SHP77 (cell line): ENCODE results near the gene PPM1N.

Experiments
- DNase-seq, 2 experiments: peaks; one replicate each; lab custom pipeline; 2025; lab: John Stamatoyannopoulos, UW

The PPM1N gene

GRCh38 chr19:45492137-45492626 lies 6.1 kb upstream of the PPM1N start:
- DNase-seq = no peak

GRCh38 chr19:45492627-45493470 lies 5.4 kb upstream of the PPM1N start:
- DNase-seq = no peak

- DNase-seq = no peak
Observed at GRCh38 chr19:45494261-45494916, 3.9 kb upstream of the PPM1N start.

- DNase-seq = no peak
Observed at GRCh38 chr19:45495178-45495577, 3.1 kb upstream of the PPM1N start.

GRCh38 chr19:45496349-45496953 lies 1.8 kb upstream of the PPM1N start:
- DNase-seq = no peak

GRCh38 chr19:45497791-45498190 lies 452 bp upstream of the PPM1N start:
- no peak for DNase-seq

GRCh38 chr19:45499196-45500180 lies 1.2 kb downstream of the PPM1N start:
- DNase-seq = peak in 1 of 2 experiments; percentile 30

- DNase-seq = no peak
Observed at GRCh38 chr19:45500918-45501729, 2.9 kb downstream of the PPM1N start.

- DNase-seq = no peak
Observed at GRCh38 chr19:45501730-45502014, 3.4 kb downstream of the PPM1N start.

GRCh38 chr19:45502111-45502510 lies 3.9 kb downstream of the PPM1N start:
- DNase-seq = no peak

- DNase-seq = no peak
Observed at GRCh38 chr19:45503909-45504308, 5.7 kb downstream of the PPM1N start.

- DNase-seq = no peak
Observed at GRCh38 chr19:45505151-45505995, 7.1 kb downstream of the PPM1N start.

GRCh38 chr19:45505996-45506245 lies 7.7 kb downstream of the PPM1N start:
- DNase-seq = no peak

- DNase-seq = peak; percentile 77 to 93
Observed at GRCh38 chr19:45506246-45506988, 8.2 kb downstream of the PPM1N start.

- DNase-seq = peak; percentile 76 to 79
Observed at GRCh38 chr19:45506989-45507871, 9.0 kb downstream of the PPM1N start, which contains the start of gene VASP. TSS of gene VASP (plus strand) at chr19:45507479. CDS start at chr19:45507772, 293 bp downstream.

GRCh38 chr19:45507872-45508416 lies 9.7 kb downstream of the PPM1N start:
- no peak for DNase-seq

- peak; percentile 32 to 63 for DNase-seq
Observed at GRCh38 chr19:45508417-45508860, 10.2 kb downstream of the PPM1N start.
